Hepatocyte (in vitro differentiated cells): ENCODE measurements around the gene JARID2.

ENCODE experiments used
- EZH2 ChIP-seq: fragments of 200-600 bp; sonication (generic); IDR thresholded peaks from 2 replicates; pipeline ENCODE4 v1.6.1; 2016; ENCODE audit warnings: antibody characterized with exemption, mild to moderate bottlenecking, borderline replicate concordance
- EZH2phosphoT487 ChIP-seq: fragments of 200-600 bp; sonication (generic); IDR thresholded peaks from one replicate; pipeline ENCODE4 v1.6.1; 2018; ENCODE audit warnings: antibody characterized with exemption, mild to moderate bottlenecking, low read depth, moderate library complexity; ENCODE audit not compliant: unreplicated experiment, severe bottlenecking
- TF ChIP-seq, protein P1 (sequence below): fragments of 200-600 bp; sonication (generic); IDR thresholded peaks from 2 replicates; pipeline ENCODE4 v1.5.1; 2016; ENCODE audit warnings: antibody characterized with exemption, mild to moderate bottlenecking; ENCODE audit not compliant: poor library complexity

DNA sequence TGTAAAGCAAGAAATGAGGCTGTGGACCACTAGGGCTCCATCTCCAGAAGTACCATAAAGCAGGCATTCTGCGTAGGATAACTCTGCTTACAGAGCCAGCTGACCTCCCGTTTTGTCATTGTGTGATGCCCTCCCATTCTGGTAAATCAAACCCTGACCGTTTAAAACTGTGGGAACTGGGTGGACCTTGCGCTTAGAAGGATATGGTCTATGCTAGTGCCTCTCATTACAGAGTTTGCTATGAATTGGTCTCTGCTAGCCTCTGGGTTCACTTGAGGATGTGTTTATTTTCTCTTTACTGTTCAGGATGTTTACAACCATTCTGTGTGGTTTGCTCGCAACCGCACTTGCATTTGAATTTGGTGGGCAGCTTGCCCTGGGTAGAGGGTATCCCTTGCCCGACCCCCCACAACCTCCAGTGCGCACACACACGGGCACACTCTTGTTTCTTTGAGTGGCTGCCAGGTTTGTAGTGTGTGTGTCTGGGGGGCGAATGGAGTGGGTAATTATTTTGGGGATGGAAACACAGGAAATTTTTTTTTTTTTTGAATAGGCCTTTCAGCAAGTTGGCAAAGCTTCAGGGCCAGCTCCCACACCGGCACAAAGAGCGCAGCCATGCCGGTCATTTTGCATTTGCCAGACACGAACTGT is 198.3 kb downstream of the JARID2 start:
- TF ChIP-seq, protein P1, sequence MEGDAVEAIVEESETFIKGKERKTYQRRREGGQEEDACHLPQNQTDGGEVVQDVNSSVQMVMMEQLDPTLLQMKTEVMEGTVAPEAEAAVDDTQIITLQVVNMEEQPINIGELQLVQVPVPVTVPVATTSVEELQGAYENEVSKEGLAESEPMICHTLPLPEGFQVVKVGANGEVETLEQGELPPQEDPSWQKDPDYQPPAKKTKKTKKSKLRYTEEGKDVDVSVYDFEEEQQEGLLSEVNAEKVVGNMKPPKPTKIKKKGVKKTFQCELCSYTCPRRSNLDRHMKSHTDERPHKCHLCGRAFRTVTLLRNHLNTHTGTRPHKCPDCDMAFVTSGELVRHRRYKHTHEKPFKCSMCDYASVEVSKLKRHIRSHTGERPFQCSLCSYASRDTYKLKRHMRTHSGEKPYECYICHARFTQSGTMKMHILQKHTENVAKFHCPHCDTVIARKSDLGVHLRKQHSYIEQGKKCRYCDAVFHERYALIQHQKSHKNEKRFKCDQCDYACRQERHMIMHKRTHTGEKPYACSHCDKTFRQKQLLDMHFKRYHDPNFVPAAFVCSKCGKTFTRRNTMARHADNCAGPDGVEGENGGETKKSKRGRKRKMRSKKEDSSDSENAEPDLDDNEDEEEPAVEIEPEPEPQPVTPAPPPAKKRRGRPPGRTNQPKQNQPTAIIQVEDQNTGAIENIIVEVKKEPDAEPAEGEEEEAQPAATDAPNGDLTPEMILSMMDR: no peak
- TF ChIP-seq EZH2: no peak
- no peak for TF ChIP-seq EZH2phosphoT487
